Endothelial cell of umbilical vein (primary cell): Measurements from ENCODE around the gene LORICRIN.

ENCODE experiments used
- CTCF ChIP-seq, 2 donors: IDR thresholded peaks; 1 replicate in 1 of 2; 2 replicates in 1 of 2; pipeline ENCODE4 v1.5.1; 2011; ENCODE audit warnings: low read length in 2 of 2, mild to moderate bottlenecking in 2 of 2, moderate library complexity in 2 of 2, control low read depth in 1 of 2, inconsistent platforms in 1 of 2, low read depth in 1 of 2; ENCODE audit not compliant: insufficient read depth in 1 of 2; ENCODE audit errors: extremely low read depth in 1 of 2
- GATA2 ChIP-seq: IDR thresholded peaks from 2 replicates; pipeline ENCODE4 v1.7.0; 2011; ENCODE audit warnings: low read depth, mild to moderate bottlenecking, moderate library complexity, mixed read lengths, low read length; ENCODE audit not compliant: insufficient read length, insufficient read depth
- POLR2AphosphoS5 ChIP-seq: IDR thresholded peaks from 2 replicates; pipeline ENCODE4 v1.6.1; 2012; ENCODE audit warnings: low read depth, mild to moderate bottlenecking, control low read depth, low read length, moderate library complexity; ENCODE audit not compliant: insufficient read depth

GRCh38 chr1:153232553-153232952, 26.9 kb upstream of the LORICRIN start:
- TF ChIP-seq GATA2 (no peak), CTCF (IDR thresholded peaks at IDR 0.05; ENCODE audit: extremely low read depth in 1 of 2, insufficient read depth in 1 of 2, low read depth in 1 of 2, low read length in 2 of 2) (no peak), POLR2AphosphoS5 (no peak)
